Pulmonary artery endothelial cell (primary cell): ENCODE measurements around the gene DGKA. TPM values are rescaled to one million over a fixed set of nuclear protein-coding genes. Genes with fewer than 3 reads are reported as not detected.
A peak's percentile ranks its signal among the peaks of the same experiment; 100 is the strongest.
"Not testable (repeated sequence)": the region's sequence is repeated elsewhere in the genome, so short reads cannot be mapped to it uniquely, and the experiment has no call there.

Source experiments
- DNase-seq: peaks from one replicate; pipeline ENCODE4 v3.0.0-alpha.2; 2011; ENCODE audit warnings: low read depth, low spot score
- total RNA-seq: library from RNA; depleted of rRNA; stranded (reverse); fragments of >200 nt; gene quantifications from 2 replicates; pipeline ENCODE4 v1.2.3, GENCODE V29; 2014

DGKA gene
- total RNA-seq = 32.3 and 36.0 TPM in 2 replicates

- DNase-seq = no peak
These were observed at the start of gene DGKA for GRCh38 chr12:55930771-55931316. TSS of gene DGKA (plus strand) at chr12:55931162. CDS start at chr12:55936504, 5,342 bp downstream.

- no peak for DNase-seq
These were observed 45.8 kb upstream of the DGKA start for GRCh38 chr12:55885113-55885512.

- DNase-seq = no peak
These were observed 39.7 kb upstream of the DGKA start for GRCh38 chr12:55891310-55891709.

DNA sequence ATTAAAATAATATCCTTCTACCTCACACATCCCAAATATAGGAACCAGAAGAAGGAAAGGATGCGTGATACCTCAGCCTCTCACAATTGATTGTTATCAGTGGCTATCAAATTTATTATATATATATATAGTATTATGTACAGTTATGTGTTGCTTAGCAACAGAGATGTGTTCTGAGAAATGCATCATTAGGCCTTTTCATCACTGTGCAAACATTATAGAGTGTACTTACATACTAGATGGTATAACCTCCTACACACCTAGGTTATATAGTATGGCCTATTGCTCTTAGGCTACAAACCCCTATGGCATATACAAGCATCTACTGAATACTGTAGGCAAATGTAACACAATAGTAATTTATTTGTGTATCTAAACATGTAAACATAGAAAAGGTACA lies 37.2 kb upstream of the DGKA start:
- no peak for DNase-seq

DNA sequence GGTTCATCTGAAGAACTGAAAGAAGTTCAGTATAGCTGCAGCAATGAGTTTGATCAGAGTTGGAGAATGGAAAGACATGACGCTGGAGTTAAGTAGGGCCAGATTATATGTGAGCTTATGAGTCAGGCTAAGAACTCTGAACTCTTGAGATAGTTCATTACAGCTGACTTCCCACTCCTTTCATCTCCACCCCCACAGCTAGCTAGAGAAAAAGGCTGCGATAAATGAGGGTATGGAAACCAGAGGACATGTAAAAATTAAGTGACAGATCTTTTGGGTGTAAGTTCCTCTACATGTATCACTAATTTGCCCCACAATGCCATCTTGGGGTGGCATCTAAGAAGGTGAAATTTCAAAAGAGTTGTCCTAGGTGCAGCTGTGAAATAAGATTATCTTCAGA lies 31.9 kb upstream of the DGKA start:
- DNase-seq = no peak

- no peak for DNase-seq
These were observed 29.0 kb upstream of the DGKA start for GRCh38 chr12:55901881-55902490.

DNA sequence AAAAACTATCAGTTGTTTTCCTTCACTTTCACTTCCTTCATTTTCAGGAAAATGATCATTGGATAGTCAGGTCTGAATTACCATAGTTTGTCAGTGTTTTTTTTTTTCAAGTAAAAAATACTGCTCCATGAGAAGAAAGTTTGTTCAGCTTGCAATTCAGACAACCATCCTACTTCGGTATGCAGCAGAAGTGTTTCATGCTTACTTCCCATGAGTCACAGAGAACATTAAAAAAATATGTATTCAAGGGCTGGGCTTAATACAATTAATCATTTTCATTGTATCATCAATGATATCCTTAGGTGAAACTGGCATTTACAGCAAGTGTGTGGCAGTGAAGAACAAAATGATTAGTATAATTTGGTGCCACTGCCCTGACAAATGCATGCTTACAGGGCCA lies 24.9 kb upstream of the DGKA start:
- DNase-seq = no peak

- no peak for DNase-seq
These were observed 22.0 kb upstream of the DGKA start for GRCh38 chr12:55908726-55909512.

DNA sequence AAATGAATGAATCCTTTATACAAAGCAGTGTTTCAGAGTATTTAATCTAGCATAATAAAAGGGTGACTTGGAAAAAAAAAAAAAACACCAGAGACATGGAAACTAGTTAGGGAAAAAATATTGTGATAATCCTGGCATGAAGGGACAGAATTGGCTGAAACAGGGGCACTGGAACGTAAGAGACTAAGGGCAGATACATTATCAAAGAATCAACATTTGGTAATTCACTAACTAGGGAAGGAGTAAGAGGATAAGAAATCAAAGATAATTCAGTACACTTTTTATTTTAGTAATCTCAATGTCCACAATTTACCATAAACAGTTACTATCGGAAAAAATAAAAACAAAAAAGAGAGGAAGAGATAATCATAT lies 21.5 kb upstream of the DGKA start:
- DNase-seq = no peak

- no peak for DNase-seq
These were observed 18.1 kb upstream of the DGKA start for GRCh38 chr12:55912908-55913307.

DNA sequence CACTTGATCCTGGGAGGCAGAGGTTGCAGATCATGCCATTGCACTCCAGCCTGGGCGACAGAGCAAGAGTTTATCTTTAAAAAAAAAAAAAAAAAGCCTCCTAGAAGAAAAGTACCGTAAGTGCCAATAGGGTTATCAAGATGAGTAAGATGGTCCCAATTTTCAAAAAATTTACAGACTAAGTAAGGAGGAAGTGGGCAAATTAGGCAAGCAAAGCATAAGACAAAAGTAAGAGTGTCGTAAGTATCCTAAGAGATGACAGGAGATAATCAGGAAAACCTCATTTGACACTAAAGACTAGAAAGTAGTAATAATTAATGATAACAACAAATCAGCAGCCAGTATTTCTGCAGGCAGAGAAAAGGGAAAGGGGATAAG lies 15.5 kb upstream of the DGKA start:
- no peak for DNase-seq

DNA sequence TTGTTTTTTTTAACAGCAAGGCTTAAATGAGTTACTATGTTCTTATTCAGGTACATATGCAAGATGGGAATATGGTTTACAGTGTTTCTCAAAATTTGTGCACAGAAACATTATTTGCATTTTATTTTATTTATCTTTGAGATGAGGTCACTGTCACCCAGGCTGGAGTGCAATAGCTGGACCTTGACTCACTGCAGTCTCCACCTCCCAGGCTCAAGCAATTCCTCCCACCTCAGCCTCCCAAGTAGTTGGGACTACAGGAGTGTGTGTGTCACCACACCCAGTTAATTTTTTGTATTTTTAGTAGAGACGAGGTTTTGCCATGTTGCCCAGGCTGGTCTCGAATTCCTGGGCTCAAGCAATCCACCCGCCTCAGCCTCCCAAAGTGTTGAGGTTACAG lies 11.9 kb upstream of the DGKA start:
- not testable (repeated sequence) for DNase-seq

- no peak for DNase-seq
These were observed 8.8 kb upstream of the DGKA start for GRCh38 chr12:55922126-55922525.

- not testable (repeated sequence) for DNase-seq
These were observed 7.3 kb upstream of the DGKA start for GRCh38 chr12:55923648-55924047.

- no peak for DNase-seq
These were observed 5.6 kb upstream of the DGKA start for GRCh38 chr12:55925371-55925770.

DNA sequence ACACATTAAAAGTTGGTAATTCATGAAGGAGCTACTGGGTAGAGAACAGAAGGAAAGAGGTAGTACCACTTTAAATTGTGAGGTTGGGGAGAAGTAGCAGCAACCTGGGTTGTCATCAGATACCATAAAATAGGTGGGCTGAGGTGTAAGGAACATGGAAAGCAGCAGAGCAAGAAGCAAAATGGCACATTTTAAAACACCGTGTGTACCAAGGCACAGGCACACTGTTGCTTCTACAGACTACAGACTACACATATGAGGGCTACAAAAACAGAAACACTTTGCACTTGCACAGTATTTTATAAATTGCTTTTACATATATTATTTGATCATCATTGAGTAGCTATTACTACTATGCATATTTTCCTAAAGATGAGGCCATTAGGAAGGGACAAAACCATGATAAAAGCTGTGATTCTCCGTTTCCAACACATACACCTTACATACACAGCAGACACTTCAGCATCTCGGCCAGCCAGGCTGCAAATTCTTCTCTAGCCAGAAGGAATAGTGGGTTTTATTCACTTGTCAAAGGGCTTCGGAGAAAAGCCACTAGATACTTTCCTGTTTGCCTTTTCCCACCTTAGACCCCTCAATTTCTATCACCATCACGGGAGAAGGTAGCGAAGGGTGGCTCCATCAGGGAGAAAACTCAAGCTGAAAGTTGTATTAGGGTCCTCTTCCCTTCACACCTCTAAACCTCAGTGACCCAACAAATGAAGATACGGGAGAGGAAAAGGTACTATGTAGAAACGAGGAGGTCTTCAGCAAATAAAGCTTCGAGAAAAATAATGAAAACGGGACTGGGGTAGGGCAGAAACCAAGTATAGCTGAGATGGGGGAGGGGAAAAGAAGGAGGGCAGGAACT lies 4.9 kb upstream of the DGKA start:
- no peak for DNase-seq

DNA sequence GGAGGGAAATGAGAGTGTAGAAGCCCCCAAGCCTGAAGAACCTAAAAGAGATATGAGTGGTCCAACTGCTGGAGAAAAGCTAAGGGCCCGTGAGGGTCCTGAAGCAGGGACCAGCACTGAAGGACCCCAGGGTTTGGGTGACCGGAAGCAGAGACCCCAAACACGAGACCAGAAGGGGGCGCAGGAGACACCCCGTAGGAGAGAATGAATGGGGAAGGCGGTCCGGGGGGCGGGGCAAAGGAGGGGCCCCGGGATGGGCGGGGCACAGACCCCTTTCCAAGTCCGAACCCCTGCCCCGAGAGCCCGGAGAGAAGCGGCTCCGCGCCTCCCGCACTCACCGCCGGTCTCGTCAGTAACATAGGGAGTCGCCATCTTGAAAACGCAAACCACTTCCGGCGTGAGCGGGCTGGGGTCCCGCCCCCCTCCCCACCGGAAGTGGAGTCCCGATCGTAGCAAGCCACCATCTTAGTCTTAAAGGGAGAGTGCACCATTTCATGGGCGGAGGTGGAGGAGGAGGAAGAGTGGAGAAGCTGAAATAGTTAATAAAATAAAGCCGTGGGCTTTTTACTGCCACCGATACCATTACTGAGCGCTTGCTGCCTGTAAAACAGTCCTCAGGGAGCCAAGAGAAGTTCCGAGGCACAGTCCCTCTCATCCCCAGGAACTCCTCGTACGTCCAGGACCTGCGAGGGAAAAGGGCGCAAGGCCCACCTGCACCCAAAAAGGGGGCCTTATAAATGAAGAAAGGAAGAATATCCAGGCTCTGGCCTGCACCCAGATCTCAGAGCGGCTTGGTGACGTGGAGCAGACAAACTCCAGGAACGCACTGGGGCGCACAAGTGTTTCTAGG lies 4.0 kb upstream of the DGKA start:
- peak; percentile 67 for DNase-seq

- no peak for DNase-seq
These were observed 3.1 kb upstream of the DGKA start, which contains the start of gene PYM1 for GRCh38 chr12:55927588-55928502. TSS of gene PYM1 (minus strand) at chr12:55927894. CDS start at chr12:55927761, 133 bp downstream.

DNA sequence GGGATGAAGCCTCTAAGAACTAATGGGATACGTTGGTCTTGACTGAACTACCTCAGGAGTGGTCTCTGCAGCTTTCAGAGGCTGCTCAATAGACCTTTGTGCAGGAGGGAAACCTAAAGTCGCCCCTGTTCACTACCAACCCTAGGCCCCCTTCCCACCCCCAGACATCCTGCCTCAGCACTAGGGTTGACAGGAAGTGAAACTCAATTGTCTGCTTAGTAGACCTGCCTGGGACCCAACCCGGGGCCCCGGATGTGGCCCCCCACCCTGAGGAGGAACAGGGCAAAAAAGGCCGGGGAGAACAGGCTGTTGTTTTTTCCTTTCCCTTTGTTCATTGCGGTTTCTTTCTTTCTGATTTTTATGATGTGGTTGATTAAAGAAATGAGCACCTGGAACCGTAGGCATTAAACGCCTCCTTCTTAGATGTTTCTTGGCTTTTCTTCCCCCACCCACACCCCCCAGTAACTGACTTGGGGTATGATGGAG lies 1.6 kb upstream of the DGKA start:
- DNase-seq = no peak

DNA sequence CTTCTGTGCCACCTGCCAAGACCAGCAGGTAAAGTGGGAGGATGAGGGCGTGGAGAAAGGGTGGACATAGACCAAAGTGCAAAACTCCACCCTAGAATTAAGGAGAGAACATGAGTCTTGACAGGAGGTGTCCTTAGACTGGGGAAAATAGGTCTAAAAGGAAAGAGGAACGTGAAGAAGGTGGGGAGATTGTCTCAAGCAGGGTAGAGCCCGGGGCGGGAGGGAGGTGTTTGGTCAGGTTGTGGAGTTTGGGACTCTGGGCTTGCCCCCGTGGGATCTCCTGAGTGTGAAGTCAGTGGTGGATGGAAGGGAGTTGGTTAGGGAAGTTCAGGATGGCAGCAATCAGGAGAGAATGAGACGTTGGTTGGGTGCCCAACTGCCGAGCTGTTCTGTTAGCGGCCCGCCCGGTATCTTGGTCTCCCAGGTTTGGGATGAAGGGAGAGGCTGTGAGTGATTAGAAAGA lies 386 bp downstream of the DGKA start:
- DNase-seq = no peak
